Endothelial cell (in vitro differentiated cells): ENCODE measurements around the gene PPARA. TPM values are rescaled to one million over a fixed set of nuclear protein-coding genes. Genes with fewer than 3 reads are reported as not detected.

Experiments used
- DNase-seq: peaks from one replicate; pipeline ENCODE4 v3.0.0; 2021; ENCODE audit warnings: low spot score
- H3K27ac Mint-ChIP-seq: one replicate; pipeline ENCODE4 v1.8.0; 2021; ENCODE audit warnings: mixed read lengths, inconsistent platforms; ENCODE audit not compliant: unreplicated experiment
- H3K27me3 Mint-ChIP-seq: one replicate; pipeline ENCODE4 v1.8.0; 2021; ENCODE audit warnings: mild to moderate bottlenecking, moderate library complexity, mixed read lengths, inconsistent platforms; ENCODE audit not compliant: unreplicated experiment
- H3K36me3 Mint-ChIP-seq: one replicate; pipeline ENCODE4 v1.8.0; 2021; ENCODE audit warnings: mild to moderate bottlenecking, low read depth, mixed read lengths, inconsistent platforms; ENCODE audit not compliant: unreplicated experiment
- H3K4me1 Mint-ChIP-seq: one replicate; pipeline ENCODE4 v1.8.0; 2021; ENCODE audit warnings: mild to moderate bottlenecking, mixed read lengths, inconsistent platforms; ENCODE audit not compliant: unreplicated experiment
- H3K4me3 Mint-ChIP-seq: one replicate; pipeline ENCODE4 v1.8.0; 2021; ENCODE audit warnings: mild to moderate bottlenecking, mixed read lengths, inconsistent platforms; ENCODE audit not compliant: unreplicated experiment
- H3K9me3 Mint-ChIP-seq: one replicate; pipeline ENCODE4 v1.8.0; 2021; ENCODE audit warnings: mixed read lengths, inconsistent platforms; ENCODE audit not compliant: unreplicated experiment
- total RNA-seq: library from RNA; stranded (reverse); fragmentation: NEBNext Ultra II Directional; extraction: Animal tissue kit (Norgen Biotek cat#: 25700); gene quantifications from one replicate; pipeline ENCODE4 v1.2.1, GENCODE V29; 2021; ENCODE audit not compliant: unreplicated experiment
- TF ChIP-seq, protein P1 (sequence below): fragments of 200-600 bp; sonication (generic); IDR thresholded peaks from one replicate; pipeline ENCODE4 v1.5.0; 2021; ENCODE audit warnings: antibody characterized with exemption; ENCODE audit not compliant: unreplicated experiment

Gene PPARA
- total RNA-seq, 1 donor from 2014 or later: 12.6 TPM

DNA sequence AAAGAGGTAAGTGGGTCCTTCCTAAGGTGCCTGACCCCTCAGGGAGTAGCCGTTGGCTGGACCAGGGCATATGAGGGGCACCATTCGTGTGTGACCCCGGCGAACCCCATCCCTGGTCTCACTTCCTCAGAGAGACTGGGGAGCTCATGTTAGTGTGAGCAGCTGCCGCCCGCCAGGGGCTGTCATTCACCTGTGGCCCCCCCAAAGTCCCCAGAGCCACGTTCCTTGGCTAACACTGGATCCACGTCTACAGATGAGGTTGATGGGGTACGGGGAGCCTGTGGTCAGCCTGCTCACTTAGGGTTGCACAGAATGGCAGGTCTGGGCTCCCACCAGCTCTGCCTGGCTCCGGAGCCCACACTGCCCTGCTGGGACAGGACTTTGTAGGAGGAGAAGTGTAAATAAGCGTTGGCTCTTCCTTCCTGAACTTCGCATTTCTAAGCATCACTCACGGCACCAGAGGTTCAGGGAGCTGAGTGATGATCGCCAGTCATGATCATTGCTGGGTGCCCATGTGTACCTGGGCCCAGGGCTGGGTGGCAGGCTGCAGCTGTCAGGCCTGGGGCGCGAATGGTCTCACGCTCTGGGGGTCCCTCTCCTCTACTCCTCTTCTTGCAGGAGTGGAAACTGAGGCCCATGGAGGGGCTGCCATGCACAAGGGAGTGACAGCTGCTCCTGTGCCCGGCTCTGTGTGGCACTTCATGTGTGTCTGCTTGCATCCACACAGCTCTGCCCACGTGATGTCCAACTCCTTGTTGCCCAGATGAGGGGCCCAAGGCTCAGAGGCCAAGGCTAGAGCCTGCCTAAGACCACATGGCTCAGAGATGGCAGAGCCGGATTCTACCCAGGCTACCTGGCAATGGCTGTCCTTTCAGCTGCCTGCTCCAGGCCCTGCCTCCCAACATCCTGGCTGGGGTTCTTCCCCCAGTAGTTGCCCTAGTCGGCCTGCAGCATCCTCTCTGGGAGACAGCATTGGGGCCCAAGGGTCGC, 128.6 kb downstream of the PPARA start:
- peaks cover 42% of the 10 kb centered on the region for H3K36me3 Mint-ChIP-seq
- no peaks in the 10 kb centered on the region for H3K4me1 Mint-ChIP-seq
- H3K27ac Mint-ChIP-seq: no peak overlapping the region
- TF ChIP-seq, protein P1, sequence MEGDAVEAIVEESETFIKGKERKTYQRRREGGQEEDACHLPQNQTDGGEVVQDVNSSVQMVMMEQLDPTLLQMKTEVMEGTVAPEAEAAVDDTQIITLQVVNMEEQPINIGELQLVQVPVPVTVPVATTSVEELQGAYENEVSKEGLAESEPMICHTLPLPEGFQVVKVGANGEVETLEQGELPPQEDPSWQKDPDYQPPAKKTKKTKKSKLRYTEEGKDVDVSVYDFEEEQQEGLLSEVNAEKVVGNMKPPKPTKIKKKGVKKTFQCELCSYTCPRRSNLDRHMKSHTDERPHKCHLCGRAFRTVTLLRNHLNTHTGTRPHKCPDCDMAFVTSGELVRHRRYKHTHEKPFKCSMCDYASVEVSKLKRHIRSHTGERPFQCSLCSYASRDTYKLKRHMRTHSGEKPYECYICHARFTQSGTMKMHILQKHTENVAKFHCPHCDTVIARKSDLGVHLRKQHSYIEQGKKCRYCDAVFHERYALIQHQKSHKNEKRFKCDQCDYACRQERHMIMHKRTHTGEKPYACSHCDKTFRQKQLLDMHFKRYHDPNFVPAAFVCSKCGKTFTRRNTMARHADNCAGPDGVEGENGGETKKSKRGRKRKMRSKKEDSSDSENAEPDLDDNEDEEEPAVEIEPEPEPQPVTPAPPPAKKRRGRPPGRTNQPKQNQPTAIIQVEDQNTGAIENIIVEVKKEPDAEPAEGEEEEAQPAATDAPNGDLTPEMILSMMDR: no peak
- no peak for DNase-seq
- no peaks in the 10 kb centered on the region for H3K9me3 Mint-ChIP-seq
- no peak overlapping the region for H3K4me3 Mint-ChIP-seq
- no peaks in the 10 kb centered on the region for H3K27me3 Mint-ChIP-seq

DNA sequence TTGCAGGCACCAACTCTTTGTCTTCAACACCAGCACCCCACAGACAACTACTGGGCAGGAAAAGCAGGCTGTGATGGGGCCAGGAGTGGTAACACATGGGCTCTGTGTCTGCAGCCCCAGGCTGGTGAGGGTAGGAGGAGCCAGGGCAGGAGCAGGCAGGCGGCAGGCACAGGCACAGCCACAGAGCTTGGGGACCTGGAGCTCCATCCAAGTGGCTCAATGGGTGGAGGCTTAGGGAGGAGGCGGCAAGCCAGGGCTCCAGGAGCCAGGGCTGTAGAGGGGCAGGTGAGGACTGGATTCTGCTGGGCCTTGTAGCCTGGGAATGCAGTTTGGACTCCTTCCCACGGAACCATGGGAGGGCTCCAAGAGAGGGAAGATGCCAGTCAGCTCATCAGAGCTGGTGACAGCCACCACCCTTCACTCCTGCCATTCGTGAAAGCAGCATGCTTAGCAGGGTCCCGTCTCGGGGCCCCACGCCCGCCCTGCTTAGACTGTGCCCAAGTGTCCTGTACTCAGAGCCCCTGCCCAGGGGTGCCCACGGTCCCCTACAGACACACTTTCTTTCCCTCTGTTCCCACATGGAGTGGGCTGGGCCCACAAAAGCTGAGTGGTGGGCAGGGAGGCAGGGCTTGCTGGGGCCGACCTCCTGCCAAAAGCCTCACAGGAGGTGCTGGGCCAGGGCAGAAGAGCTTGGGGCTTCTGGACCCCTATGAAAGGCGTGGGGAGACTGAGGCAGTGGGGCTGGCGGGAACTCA, 129.9 kb downstream of the PPARA start:
- TF ChIP-seq, protein P1: no peak
- H3K4me3 Mint-ChIP-seq: no peak overlapping the region
- DNase-seq: no peak
- H3K9me3 Mint-ChIP-seq: no peaks in the 10 kb centered on the region
- H3K27me3 Mint-ChIP-seq: no peaks in the 10 kb centered on the region
- H3K27ac Mint-ChIP-seq: no peak overlapping the region
- H3K36me3 Mint-ChIP-seq: peaks cover 42% of the 10 kb centered on the region
- H3K4me1 Mint-ChIP-seq: no peaks in the 10 kb centered on the region

DNA sequence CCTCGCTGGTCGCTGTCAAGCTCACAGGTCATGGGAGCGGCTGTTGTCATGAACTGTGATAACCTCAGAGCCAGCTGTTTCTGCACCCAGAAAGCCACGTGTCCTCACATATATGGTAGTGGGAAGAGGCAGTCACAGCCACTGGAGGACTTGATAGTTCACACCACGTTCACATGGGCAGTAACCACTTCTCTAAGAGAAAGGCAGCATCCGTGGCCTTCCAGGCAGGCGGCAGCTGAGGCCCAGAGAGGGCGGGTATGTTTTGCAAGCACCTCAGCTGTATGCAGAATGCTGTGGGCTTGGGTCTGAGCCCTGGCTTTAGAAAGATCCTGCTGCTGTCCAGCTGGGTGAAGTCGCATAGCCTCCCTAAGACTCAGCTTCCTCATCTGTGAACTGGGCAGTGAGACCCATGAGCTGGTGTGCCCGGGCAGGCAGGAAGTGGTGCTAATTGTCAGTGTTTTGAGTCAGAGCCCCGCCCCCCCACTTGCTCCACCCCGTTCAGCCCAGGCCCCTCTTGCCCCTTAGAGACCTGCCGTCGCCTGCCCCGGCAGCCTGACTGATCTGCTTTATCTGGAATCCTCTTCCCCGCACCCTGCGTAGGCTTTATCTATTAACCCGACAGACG, 130.8 kb downstream of the PPARA start:
- peak overlapping the region; percentile 67 for H3K4me3 Mint-ChIP-seq
- peaks cover 41% of the 10 kb centered on the region for H3K36me3 Mint-ChIP-seq
- no peaks in the 10 kb centered on the region for H3K9me3 Mint-ChIP-seq
- no peak overlapping the region for H3K27ac Mint-ChIP-seq
- TF ChIP-seq, protein P1: no peak
- peaks cover 3% of the 10 kb centered on the region for H3K27me3 Mint-ChIP-seq
- no peak for DNase-seq
- no peaks in the 10 kb centered on the region for H3K4me1 Mint-ChIP-seq

DNA sequence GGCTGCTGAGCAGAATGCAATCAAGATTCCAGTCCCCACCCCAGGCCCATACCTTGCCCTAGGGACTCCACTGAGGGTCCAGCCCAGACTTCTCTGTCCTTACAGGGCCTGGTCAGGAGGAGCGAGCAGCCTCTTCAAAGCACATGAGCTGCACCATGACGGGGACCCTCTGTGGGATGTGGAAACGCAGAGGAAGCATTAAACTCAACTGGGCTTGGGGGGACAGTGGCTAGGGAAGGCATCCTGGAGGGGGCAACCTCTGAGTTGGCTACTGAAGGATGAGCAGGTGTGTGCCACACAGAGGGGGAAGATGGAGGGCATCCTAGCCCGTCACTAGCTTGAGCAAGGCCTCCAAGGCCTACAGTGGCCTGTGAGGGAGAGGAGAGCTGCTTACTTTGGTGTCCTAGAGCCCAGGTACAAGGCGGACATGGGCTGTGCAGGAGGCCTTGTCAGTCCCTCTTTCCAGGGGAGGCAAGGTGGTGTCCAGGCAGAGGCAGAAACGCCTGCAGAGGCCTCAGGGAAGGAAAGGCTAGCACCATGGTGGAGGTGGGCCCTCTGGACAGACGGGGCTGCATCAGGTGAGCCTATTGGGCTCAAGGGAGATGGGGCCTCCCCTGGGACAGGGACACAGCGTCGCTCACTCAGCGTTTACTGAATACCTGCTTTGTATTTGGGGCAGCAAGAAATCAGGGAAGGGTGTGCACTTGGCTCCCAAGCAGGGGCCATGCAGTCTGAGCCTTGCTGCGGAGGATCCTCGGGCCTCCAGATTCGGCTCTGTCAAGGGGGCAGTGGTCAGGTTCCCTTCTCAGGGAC, 131.7 kb downstream of the PPARA start:
- Mint-ChIP-seq H3K27ac (no peak overlapping the region), H3K9me3 (no peaks in the 10 kb centered on the region), H3K4me3 (peak overlapping the region; percentile 67), H3K27me3 (peaks cover 3% of the 10 kb centered on the region), H3K4me1 (no peaks in the 10 kb centered on the region), H3K36me3 (peaks cover 41% of the 10 kb centered on the region)
- DNase-seq: no peak
- TF ChIP-seq, protein P1: no peak
